HUDEP-2 (cell line): ENCODE results near the gene TRPV5.

Experiments used
- DNase-seq, 76 experiments: peaks; one replicate each; lab custom pipeline; 2025; ENCODE audit not compliant: unreplicated experiment in 76 of 76; lab: John Stamatoyannopoulos, UW

Gene TRPV5

DNA sequence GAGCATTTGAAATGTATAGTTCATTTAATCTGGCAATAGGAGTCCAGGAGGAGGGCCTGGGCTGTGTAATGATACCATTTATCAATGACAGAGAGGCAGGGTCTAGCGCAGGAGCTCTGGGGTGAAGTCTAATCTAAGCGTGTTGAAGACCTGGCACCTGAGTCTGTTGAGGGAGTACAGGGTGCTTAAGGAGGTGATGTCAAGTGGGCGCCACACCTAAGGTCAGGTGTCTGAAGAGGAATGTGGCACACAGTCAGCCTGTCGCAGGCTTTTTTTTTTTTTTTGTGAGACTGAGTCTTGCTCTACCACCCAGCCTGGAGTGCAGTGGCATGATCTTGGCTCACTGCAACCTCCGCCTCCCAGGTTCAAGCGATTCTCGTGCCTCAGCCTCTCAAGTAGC, 8.0 kb upstream of the TRPV5 start:
- DNase-seq = no peak

DNA sequence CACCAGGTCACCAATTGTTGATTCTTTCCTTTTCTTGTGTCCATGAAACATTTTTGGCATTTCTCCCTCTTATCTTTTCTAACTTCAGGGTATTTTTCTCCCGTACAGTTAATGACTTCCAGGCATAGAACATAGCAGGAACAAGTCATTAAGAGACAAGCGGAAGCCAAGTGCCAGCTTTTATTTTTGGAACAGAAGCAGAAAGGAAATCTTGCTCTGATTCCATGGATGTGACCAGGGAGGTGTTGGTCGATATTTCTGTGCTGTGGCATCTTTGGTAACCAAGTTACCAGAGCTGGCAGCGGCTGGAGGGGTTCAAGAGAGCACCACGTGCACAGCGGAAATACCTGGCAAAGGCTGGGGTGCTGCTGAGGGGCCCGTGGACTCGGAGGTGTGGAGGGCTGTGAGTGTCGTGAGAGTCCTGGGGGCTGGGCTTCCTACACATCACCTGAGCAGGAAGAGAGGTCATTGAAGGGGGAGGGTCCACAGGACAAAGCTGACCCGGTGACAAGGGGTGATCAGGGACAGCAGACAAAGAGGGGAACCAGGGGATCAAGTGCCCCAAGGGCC, 7.5 kb upstream of the TRPV5 start:
- DNase-seq = no peak

GRCh38 chr7:142939226-142939910, 5.8 kb upstream of the TRPV5 start, which contains the start of gene LLCFC1:
TSS of gene LLCFC1 (plus strand) at chr7:142939484. CDS start at chr7:142939622, 138 bp downstream.
- peak in 1 of 76 experiments; percentile 30 for DNase-seq

- DNase-seq = no peak
Measured at GRCh38 chr7:142938611-142939010, 5.1 kb upstream of the TRPV5 start.

GRCh38 chr7:142935941-142936565, 2.5 kb upstream of the TRPV5 start:
- DNase-seq = no peak

GRCh38 chr7:142934056-142934455, 510 bp upstream of the TRPV5 start:
- DNase-seq = no peak

- no peak for DNase-seq
Measured at GRCh38 chr7:142933092-142933475, 462 bp downstream of the TRPV5 start.

DNA sequence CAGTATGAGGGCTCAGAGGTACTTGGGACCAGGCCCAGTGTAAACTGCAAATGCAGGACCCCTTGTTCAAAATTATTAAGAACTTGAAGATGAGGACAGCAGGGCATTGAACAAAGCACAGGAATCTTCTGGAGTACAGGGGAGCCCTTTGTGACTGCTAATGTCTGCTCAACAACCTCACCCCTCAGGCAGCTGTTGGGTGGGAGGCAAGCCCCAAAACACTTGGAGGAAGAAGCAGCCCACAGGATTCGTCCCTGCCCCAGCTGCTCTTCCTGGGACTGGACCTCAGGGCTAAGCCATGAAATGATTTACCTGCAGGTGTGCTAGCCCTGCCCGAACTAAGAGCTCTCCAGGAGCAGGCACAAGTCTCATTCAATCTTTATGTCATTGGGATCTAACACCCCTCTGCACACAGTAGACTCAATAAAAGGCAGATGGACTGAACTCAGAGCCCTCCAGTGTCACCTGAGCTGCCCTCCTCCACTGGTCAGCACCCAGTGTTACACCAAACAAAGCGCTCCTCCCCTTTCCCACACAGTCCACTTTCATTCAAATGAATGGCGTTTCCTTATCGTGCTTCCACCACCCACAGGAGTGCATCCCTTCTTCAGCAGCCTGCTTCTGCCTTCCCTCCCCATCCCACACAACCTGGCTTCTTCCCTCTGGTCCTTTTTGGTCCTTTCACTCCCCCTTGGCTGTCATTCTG, 1.0 kb downstream of the TRPV5 start:
- no peak for DNase-seq

DNA sequence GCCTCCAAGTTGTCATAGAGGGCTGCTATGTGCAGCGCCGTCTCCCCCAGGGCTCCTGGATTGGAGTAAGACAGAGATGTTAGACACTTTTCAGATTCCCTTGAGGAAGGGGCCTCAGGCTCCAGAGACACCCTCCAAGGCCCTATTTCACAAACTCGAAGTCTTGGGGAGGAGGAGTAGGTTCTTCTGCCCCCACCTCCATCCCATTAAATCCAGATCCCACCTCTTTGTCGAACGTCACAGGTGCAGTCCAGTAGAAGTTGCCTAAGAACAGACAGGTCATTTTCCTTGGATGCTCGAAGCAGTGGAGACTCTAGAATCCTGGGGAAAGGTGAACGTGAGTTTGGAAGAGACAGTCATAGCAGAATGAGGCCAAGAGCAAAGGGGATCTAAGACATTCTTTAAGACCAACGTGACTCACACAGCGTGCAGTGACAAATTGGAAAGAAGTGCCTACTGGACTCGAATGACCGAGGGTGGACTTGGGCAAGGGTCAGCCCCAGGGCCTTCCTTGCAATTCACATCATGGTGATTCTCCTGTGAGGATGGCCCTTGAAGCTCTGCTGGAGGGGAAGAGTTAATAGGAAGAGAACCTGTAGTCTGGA, 3.3 kb downstream of the TRPV5 start:
- no peak for DNase-seq

DNA sequence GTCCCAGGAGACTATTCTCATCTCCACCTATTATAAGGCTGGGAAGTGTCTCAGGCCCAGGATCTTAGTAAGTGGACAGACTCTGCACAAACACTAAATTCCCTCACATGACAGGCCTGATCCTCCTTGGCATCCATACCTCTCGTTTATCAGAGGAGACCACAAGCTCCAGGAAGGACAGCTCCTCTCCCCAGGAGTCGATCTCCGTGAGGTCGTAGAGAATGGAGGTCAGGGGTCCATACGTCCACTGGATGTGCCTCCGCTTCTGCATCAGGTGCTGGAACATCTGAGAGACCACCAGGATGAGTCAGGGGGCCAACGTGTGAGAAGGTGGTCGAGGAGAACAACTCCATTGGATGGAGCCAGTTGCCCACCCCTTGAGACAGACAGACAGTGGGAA, 5.6 kb downstream of the TRPV5 start:
- DNase-seq = no peak

DNA sequence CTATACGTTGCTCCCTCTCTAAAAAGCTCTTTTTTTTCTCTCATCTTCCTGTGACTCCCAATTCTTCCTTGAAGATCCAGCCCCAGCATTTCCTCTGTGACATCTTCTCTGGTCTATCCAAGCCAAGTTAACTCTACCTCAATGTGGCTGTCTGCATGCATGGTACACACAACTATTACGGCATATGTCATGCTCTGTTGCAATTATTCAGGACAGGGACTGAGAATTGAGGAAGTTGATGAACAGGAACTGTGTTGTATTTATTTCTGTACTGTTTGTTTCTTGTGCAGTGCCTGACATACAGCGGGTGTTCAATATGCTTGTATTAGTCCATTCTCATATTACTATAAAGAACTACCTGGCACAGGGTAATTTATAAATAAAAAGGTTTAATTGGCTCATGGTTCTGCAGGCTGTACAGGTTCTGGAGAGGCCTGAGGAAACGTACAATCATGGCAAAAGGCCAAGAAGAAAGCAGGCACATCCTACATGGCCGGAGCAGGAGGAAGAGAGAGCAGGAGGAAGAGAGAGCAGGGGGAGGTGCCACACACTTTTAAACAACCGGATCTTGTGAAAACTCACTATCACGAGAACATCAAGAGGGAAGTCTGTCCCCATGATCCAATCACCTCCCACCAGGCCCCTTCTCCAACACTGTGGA, 6.3 kb downstream of the TRPV5 start:
- DNase-seq = no peak

DNA sequence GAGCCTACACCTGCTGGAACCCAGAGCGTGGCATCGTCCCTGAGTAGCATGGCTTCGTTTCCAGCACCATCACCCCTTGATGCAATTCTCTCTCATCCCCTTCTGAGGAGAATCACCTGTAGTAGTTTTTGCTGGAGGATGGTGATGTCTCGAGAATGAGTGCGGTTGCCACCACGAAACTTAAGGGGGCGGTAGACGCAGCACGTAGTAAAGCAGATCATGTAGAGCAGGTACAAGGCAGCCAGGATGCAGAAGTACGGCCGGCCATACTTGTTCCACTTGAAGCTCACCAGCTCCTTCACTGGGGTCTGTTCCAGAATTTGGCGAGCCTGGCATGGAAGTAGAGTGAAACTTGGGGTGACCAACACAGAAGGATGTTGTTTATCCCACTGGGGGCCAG, 8.1 kb downstream of the TRPV5 start:
- DNase-seq = peak in 7 of 76 experiments; percentile 8 to 30 (median 16)

- no peak for DNase-seq
Measured at GRCh38 chr7:142923391-142923790, 10.2 kb downstream of the TRPV5 start.

GRCh38 chr7:142919656-142920055, 13.9 kb downstream of the TRPV5 start:
- DNase-seq = no peak

GRCh38 chr7:142918901-142919300, 14.6 kb downstream of the TRPV5 start:
- no peak for DNase-seq

DNA sequence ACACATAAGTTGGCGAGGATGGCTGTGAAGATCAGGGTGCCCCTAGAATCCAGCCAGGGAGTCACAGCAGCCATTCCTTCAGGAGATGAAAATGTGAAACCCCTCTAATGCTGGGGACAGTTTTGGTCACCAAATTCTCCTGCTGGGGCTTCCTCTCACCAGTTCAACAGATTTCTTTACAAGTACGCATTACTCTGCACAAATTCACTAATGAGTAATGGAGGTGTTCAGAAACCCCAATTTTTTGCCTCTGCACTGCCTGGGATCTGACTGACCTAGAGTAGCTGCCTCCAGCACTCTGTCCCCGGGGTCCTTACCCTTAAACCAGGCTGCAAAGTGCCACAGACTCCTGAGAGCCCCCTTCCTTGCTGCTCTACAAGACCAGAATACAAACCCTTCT, 16.1 kb downstream of the TRPV5 start:
- no peak for DNase-seq

DNA sequence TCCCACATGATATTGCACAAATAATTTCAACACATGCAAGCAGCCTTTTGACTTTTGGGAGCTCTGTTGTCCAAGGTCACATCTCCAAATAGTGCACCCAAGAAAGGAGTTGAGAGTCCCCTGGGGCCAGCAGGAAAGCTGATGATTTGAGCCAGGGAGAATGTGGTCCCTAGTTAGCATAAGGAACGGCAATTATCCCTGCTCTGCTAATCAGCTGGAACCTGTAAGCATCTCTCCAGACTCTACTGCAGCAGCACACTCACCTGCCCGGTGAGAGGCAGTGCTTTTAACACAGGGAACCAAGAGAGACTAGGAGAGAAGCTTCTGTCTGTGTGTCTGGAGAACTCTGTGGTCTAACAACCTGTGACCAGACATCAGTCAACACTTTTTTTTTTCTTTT, 17.0 kb downstream of the TRPV5 start:
- DNase-seq = no peak

GRCh38 chr7:142915315-142915714, 18.2 kb downstream of the TRPV5 start:
- no peak for DNase-seq

- no peak for DNase-seq
Measured at GRCh38 chr7:142914121-142914520, 19.4 kb downstream of the TRPV5 start.

- DNase-seq = no peak
Measured at GRCh38 chr7:142913566-142913965, 20.0 kb downstream of the TRPV5 start.

GRCh38 chr7:142913051-142913450, 20.5 kb downstream of the TRPV5 start:
- no peak for DNase-seq
